GM12872 (cell line): ENCODE measurements around the gene KIAA1217.
A peak's percentile ranks its signal among the peaks of the same experiment; 100 is the strongest.

Experiments
- TF ChIP-seq, protein P1 (sequence below): IDR thresholded peaks from 3 replicates; pipeline ENCODE4 v1.5.1; 2011; ENCODE audit warnings: low read depth, mild to moderate bottlenecking, low read length, moderate library complexity; ENCODE audit not compliant: insufficient read depth

The KIAA1217 gene

DNA sequence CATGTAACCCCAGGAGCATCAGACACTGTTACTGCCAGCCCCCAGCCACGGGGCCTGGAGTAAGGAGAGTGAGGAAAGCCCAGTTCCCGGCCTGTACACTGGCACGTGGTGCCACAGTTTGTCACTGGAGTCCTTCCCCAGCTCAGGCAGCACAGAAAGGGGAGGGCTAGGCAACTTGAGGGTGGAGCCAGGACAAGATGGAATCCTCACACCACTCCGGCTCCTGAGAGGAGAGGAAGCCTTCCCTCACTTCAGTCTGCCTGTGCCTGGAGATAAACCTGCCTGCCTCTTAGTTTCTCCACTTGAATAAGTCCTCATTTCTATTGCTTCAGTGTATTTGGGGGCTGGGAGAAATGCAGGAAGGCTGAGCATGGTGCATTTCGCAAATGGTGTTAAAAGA, 176.0 kb downstream of the KIAA1217 start:
- TF ChIP-seq, protein P1, sequence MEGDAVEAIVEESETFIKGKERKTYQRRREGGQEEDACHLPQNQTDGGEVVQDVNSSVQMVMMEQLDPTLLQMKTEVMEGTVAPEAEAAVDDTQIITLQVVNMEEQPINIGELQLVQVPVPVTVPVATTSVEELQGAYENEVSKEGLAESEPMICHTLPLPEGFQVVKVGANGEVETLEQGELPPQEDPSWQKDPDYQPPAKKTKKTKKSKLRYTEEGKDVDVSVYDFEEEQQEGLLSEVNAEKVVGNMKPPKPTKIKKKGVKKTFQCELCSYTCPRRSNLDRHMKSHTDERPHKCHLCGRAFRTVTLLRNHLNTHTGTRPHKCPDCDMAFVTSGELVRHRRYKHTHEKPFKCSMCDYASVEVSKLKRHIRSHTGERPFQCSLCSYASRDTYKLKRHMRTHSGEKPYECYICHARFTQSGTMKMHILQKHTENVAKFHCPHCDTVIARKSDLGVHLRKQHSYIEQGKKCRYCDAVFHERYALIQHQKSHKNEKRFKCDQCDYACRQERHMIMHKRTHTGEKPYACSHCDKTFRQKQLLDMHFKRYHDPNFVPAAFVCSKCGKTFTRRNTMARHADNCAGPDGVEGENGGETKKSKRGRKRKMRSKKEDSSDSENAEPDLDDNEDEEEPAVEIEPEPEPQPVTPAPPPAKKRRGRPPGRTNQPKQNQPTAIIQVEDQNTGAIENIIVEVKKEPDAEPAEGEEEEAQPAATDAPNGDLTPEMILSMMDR: no peak

DNA sequence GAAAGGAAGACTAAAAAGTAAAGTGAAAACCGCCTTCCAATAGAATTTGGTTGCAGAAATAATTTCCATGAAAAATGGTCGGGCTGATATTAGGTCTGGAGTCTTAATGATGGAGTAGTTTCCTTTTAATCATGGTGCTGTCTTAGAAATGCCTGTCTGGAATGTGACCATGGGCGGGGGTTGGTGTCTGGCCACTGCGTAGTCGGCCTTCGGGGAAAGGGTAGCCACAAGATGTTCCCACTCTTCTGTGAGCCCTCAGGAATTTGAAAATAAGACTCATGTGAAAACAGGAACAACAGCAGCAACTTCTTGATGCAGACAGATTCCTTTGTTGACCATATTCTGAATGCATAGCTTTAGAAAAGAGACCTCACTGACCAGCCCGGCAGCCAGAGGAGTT, 176.8 kb downstream of the KIAA1217 start:
- TF ChIP-seq, protein P1: no peak

DNA sequence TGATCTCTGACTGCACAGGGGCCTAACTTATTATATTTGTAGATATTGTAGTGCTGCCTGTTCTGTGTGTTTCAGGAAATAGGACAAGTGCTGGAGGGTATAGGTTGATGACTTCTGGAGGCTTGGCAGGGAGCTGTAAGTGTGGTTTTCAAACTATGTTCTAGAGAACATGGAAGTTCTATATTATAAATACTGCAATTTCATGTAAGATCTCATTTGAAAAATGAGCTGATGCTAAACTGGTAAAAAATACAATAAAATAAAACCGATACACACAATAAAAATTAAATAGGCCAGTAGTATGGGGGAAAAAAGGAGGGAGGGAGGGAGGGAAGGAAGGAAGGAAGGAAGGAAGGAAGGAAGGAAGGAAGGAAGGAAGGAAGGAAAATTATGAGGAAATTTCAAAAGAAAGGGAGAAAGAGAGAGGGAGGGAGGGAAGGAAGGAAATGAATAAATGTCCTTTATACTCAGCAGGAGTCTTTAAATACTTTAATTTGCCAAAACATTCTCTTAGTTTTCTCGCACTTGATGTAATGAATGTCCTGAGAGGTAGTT, 181.3 kb downstream of the KIAA1217 start:
- TF ChIP-seq, protein P1: no peak

DNA sequence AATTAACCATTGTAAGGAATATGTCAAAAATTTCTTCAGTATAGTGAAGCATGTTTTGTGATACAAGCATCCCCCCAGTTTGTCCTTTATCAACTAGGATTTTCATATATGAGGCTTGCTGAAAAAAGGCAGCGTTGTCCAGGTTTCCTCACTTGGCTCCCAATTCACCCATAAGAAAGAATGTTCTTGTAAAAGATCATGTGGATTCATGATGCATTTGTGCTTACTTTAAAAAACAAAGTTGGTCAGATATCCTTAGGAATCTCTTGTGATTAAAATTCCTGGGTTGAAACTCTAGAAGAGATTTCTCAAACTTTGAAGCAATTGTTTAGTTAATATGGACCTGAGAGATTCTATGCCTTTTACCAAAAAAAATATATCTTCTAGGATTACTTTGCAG, 181.8 kb downstream of the KIAA1217 start:
- TF ChIP-seq, protein P1: no peak

DNA sequence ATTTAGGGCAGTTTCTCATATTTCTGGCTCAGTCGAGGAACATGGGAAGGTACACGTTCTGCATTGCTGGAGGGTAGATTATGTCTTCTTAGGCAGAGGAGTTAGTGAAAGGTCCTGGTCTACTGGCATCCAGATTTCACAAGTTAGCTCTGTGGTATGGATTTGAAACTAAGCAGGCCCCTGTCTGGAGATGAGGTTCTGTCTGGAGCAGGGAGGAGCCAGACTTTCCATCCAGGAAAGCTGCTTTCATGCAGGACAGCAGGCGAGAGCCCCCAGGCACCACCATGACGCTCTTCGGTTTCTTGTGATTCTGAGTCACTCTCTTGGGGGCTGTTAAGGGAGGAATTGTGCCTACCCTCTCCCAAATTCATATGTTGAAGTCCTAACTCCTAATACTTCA, 184.3 kb downstream of the KIAA1217 start:
- TF ChIP-seq, protein P1: no peak

DNA sequence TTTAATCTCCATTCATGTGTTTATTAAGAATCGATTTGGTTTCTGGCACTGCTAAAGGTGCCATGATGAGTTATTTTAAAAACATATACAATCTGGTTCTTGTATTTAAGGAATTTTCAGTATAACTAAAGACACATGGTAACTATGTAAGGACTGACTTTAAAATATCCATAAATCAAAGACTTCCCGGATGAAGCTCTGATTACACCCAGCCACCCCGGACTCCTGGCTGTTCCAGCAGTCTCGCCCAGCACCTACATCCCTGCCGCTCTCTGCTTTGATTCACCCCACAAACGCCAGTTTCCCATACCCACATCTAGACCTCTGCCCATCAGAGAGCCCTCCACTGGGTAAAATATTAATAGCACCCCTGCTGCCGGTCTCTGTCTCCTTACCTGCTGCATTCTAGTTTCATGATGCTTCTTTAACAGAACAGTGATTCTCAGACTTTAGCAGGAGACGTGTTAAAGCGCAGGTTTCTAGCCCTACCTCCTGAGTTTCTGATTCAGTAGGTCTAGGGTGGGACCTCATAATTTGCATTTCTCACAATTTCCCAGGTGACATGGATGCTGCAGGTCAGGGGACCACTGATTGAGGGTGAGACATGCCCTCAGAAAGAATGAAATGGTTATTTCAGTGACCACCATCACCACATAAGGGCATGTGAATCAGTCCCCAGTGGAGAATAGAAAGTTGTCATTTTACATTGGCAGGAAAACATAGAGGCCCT, 185.7 kb downstream of the KIAA1217 start:
- TF ChIP-seq, protein P1: peak; percentile 3; the same call in 1 of the 3 replicates

DNA sequence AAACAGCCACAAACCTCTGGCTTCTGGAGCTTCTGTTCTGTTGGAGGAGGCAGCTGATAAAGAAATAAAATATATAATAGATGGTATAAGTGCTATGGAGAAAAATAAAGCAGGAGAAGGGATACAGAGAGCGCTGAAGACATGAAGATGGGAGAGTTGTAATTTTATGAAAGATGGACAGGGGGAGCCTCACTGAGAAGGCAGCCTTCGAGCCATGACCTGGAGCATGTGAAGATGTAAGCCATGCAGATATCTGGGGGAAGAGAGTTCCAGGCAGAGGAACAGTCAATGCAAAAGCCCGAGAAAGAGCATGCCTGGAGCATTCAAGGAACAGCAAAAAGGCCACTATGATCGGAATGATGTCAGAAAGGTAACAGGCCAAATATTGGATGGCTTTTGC, 187.5 kb downstream of the KIAA1217 start:
- TF ChIP-seq, protein P1: peak; percentile 19; the same call in 1 of the 3 replicates
